HG03575 (cell line): ENCODE measurements around the gene C1orf159.
"Not testable (repeated sequence)": the region's sequence is repeated elsewhere in the genome, so short reads cannot be mapped to it uniquely, and the experiment has no call there.

Source experiments
- ATAC-seq: cut with Tn5 transposase; IDR thresholded peaks from one replicate; pipeline ENCODE4 v1.9.1; 2021; ENCODE audit not compliant: unreplicated experiment, insufficient number of reproducible peaks, low FRiP score; ENCODE audit errors: extremely low read depth

C1orf159 gene

DNA sequence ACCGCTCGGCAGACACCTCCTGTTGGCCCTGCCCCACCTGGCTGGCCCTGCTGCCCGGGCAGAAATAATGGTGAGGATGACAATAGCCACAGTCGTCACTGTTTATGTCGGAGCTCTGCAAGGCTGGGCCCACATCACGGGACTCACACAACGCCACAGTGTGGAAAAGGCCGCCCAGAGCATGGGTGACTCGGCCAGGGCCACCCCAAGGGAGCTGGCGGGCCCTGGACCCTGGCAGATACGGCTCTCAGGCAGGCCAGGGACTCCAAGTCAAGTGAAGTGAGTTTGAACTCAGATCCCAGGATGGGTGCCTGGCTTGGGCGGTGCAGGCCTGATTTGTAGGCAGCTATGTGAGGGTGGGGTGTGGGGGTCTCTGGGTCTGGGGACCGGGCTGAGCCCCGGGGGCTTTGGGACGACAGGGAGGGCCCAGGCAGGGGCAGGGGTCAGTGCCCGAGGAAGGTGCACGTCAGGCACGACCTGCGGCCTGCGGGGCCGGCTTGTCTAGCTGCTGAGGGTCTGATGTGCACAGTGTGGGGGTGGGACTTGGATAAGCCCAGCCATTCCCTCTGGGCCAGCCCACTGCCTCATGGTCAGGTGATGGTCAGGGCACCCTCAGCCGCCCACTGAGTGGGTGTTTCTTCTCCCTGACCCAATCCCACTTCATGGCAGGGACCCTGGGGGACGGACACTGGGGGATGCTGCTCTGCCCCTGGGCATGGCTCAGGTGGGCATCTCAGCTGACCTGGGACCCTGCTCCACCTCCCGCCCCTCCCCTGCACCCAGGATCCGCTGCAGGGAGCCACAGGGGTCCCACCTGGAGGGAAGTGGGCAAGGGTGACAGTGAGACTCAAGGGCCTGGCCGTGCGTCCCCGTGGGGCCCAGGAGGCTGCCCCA is 42.8 kb downstream of the C1orf159 start:
- no peak for ATAC-seq

DNA sequence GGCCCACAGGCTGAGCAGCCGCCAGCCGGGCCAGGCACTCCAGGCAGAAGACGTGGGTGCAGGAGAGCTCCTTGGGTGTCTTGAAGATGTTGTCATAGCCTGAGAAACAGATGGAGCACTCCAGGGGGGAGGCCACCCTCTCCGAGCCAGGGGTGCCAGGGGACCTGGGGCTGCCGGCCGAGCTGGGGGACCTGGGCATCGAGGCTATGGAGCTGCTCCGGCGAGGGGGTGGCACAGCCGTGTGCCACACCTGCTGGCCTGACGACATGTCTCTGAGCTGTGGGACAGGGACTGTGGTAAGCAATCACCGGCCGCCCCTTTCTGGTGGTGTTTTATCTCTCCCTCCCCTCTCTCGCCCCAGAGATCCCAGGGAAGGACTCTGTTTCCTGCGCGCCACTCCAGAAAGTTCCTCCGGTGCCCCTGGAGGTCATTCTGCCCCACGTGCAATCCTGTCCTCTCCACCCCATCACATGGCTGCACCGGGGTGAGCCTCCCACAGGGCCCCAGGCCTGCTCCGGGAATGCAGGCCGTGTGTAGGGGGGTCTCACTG is 43.5 kb downstream of the C1orf159 start:
- ATAC-seq: no peak

DNA sequence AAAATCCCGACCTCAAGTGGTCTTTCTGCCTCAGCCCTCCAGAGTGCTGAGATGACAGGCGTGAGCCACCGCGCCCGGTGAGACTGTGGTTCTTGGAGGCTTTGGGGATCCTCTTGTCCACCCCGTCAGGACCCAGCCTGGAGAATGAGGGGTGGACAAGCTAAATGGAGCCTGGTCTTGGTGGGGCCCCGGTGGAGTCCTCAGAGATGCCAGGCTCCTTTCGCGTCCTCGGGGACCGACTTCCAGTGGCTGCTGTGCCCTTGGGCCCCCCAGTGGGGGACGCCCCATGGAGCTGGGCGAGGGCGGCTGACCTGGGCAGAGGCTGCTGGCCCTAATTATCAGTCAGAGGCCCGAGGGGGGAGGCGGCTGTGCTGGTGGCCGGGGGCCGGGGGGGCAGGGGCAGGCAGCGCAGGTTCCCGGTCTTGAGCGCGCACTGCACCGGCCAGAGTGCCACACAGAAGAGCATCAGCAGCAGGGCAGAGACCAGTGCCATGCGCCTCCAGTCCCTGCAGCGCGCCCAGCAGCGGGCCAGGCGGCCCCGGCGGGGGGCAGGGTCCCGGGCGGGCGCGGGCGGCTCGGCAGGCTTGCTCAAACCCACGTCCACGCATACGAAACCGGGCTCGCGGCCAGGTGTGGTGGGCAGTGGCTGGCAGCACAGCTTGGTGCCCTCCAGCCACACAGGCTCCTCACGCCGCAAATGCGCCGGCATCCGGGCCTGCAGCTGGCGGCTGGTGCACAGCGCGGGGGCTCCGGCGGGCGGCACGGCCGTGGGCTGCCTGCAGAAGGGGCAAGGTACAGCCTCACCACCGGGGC is 44.2 kb downstream of the C1orf159 start:
- ATAC-seq: no peak

DNA sequence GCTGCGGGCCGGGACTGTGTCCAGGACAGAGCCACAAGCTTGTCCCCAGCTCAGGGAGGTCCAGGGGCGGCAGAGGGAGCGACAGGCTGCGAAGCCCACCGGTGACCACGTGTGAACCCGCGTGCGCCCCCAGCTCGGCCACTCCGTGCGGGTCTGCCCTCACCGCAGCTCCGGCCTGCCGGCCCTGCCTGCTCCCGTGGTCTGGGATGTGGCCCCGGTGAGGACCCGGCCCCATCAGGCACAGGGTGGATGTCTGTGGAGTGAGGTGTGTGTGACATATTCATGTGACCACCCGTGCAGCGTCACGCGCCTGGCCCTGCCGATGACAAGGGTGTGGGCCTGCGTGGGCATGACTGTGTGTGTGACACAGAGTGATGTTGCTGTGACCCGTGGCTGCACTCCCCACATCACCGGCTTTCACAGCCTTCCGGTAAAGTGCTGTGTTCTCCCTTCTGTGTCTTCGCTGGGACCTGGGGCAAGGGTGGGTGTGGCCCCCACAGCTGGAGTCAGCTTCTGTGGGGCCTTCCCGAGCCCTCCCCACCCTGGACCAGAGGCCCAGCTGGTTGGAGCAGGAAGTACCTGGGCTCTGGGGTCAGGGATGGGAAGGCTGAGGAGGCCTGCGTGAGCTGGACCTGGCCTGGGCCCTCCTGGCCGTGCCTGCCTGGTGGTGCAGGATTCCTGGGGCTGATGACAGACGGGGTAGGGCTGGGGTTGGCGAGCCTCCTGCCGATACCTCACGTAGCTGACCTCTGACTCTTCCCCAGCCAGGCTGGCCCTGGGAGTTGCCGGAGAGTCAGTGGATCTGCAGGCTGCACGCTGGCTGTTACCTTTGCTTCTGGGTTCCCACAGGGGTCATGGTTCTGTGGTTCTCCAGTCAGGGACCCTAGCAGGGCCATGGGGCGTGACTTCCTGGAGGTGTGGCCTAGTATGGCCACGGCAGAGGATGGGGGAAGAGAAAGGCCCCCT is 45.9 kb downstream of the C1orf159 start:
- ATAC-seq: no peak

DNA sequence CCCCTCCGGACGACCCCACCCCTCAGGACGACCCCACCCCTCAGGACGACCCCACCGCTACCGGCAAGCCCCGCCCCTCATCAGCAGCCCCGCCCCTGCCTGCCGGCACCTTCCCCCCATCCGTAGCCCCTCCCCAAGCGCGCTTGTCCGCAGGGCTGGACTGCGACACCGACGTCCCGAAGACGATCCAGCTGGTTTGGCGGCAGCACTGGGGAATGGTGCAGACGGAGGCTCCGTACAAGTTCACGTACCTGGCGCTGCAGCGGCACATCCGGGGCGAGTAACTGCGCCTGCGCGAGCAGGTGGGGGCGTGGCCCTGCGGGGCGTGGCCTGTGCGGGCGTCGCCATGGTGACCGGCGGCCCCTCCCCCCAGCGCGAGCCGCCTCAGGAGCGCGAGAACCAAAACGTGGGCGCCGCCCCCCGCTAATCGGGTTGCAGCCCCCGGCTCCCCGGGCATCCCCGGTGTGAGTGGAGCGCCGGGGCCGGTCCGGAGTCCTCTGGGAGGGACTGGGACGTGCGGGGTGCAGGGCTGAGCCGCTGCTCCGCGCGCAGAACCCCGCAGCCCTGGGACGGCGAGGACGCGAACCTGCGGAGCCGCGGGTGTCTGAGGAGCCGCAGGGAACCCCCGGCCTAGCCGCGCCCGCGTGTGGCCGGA is 46.7 kb downstream of the C1orf159 start:
- no peak for ATAC-seq

DNA sequence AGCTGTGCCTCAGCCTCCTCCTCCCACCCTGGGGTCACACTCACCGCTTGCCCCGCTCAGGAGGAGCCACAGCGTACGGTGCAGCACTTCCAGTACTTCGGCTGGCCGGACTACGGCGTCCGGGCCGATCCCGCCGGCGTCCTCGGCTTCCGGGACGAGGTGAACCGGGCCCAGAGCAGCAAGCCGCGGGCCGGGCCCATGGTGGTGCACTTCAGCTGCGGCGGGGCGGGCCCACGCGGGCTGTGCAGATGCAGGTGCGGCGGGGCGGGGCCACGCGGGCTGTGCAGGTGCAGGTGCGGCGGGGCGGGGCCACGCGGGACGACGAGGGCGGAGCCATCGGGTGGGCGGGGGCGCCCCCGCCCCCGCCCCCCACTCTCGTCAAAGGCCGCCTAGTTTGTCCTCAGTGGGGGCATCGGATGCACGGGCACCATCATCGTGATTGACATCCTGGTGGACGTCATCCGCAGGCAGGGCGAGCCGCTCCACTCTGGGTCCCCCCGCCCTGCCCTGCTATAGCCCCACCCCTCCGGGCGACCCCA is 47.3 kb downstream of the C1orf159 start:
- no peak for ATAC-seq

DNA sequence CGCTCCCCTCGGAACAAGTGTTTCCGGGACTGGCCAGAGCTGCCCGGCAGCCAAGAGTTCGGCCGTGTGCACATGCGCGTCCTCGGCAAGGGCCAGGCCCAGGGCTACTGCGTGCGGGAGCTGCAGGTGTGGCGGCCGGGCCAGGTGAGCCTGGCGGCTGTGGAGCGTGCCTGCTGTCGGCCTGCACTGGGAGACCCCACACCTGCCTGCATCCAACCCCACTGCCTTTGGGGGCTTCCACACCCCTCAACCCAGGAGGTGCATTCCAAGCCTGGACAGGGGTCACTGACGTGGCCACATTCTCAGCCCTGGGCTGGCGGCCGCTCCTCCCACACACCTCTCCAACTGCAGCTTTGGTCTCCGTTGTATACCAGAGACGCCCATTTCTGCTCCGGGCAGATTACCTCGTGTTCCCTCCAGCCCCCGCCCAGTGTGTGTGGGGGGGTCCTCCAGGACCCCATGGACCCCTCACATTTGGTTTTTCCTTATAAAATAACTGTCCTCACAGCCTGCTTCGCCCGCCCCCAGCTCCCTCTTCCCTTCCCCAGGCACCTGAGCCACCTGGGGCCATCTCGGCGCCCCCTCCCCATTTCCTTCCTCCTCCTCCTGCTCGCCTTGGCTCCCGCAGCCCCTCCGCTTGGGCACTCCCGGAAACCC is 47.9 kb downstream of the C1orf159 start:
- no peak for ATAC-seq

DNA sequence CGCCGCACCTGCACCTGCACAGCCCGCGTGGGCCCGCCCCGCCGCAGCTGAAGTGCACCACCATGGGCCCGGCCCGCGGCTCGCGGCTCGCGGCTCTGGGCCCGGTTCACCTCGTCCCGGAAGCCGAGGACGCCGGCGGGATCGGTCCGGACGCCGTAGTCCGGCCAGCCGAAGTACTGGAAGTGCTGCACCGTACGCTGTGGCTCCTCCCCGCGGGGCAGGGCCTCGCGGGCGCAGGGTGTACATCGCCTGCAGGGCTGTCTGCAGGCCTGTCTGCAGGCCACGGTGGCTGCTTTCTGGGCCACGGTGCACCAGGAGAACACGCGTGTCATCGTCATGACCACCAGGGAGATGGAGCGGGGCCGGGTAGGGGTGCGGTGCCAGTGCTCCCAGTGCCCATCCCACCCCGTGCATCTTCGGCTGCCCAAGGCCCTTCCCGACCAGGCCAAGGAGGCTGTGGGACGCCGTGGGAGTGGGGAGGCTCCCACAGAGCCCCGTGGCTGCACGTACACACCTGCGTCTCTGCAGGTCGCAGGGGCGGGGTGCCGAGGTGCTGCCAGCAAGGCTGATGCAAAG is 48.5 kb downstream of the C1orf159 start:
- no peak for ATAC-seq

DNA sequence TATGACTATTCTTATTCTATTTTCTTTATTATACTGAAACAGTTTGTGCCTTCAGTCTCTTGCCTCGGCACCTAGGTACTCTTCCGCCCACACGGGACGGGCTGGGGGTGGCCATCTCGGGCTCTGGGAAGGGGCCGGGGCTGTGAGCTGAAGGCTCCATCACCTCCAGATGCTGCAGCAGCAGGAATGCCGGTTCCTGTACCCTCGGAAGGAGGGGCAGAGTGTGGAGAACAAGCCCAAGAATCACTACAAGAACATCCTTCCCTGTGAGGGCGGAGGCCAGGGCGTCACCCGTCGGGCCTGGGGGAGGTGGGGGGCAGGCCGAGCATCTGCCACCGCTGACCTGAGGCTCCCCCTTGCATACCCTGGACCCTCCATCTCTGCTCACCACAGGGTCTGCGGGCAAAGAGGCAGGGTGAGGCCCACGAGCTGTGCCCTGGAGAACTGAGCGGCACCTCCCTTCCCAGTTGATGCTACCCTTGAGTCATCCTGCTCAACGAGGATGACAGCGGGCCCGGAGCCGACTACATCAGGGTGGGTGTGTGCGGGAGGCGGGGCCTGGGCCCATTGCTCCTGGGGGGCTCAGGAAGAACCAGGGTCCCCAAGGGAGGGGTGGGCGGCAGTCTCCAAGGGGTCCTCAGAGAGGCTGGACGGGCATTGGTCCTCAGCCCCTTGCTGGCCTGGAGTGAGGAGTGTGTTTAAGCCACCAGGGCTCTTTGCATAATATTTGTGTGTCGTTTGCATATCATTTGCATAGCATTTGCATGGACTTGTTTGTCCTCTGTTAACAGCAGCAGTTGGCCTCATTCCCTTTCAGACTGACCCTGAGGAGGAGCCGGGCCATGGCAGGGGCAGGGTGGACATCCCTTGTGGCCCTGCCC is 49.2 kb downstream of the C1orf159 start:
- ATAC-seq: no peak

DNA sequence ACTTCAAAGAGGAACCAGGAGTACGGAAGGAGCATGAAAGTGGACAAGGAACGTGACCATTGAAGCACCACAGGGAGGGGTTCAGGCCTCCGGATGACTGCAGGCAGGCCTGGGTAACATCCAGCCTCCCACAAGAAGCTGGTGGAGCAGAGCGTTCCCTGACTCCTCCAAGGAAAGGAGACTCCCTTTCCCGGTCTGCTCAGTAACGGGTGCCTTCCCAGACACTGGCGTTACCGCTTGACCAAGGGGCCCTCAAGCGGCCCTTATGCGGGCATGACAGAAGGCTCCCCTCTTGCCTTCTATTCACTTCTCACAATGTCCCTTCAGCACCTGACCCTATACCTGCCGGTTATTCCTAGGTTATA is 50.0 kb downstream of the C1orf159 start:
- ATAC-seq: not testable (repeated sequence)

DNA sequence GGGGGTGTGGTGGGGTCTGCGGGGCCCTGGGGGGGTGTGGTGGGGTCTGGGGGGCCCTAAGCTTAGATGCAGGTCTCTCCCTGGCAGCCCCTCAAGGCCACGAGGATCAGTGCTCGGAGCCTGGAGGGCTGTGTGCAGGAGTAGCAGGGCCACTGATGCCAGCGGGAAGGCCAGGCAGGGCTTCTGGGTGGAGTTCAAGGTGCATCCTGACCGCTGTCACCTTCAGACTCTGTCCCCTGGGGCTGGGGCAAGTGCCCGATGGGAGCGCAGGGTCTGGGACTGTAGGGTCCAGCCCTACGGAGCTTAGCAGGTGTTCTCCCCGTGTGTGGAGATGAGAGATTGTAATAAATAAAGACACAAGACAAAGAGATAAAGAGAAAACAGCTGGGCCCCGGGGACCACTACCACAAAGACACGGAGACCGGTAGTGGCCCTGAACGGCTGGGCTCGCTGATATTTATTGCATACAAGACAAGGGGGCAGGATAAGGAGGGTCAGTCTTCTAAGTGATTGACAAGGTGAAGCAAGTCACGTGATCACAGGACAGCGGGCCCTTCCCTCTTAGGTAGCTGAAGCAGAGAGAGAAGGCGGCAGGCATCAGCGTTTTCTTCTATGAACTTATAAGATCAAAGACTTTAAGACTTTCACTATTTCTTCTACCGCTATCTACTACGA is 50.5 kb downstream of the C1orf159 start:
- ATAC-seq: no peak

DNA sequence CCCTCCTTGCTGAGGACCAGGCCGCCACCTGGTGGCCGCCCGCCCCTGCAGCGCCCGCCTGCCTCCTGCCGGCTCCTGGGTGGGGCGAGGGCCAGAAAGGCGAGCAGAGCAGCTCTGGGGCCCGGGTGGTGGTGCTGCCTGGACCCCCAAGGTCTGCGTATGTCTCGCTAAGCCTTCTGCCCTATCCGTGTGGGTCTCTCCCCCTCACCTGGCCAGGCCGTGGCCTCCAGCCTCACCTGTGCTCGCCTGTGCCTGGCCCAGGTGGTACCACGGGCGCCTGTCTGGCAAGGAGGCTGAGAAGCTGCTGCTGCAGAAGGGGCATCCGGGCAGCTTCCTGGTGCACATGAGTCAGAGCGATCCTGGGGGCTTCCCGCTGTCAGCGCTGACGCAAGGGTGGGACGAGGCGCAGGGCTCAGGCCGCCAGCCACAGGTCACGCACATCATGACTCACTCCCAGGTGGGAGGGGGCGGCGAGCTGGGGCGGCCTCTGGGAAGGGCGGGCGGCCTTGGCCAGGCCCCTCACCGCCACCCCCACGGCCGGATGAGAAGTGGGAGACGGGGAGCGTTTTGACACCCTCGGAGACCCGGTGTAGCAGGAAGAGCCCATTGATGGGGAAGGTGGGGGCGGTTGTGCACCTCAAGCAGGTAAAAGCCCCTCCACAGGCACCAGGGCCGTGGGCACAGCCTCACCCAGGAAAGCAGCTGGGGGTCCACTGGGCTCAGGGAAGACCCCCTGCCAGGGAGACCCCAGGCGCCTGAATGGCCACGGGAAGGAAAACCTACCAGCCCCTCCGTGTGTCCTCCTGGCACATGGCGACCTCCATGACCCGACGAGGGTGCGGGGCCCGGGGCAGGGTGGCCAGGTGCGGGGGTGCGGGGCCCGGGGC is 51.7 kb downstream of the C1orf159 start:
- ATAC-seq: no peak

DNA sequence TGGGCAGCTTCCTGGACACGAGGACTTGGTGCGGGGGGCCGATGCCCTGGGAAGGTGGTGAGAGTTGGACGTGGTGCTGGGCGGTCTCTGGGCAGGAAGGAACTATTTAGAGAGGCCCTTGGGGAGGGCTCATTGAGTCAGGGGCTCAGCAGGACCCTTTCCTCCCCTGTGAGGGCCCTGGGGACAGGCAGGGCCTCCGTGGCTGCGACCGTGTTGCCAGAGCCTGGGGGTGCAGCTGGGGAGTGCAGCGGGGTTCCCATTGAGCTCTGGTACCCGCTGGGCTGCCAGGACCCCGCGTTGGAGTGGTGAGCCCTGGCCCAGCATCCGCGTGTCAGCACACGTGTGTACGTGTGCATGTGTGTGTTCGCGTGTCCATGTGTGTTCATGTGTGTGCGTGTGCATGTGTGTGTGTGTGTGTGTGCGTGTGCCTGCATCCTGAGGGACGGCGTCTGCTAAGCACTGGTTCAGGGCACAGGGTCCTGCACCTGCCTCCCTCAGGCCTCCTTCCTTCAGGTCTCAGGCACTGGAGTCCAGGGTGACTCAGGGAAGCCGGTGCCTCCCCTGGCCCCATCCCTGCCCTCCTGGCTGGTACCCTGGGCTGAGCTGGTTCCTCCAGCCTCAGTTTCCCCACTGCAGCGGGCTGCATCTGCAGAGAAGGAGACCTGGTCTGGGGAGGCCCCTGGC is 52.5 kb downstream of the C1orf159 start:
- no peak for ATAC-seq

DNA sequence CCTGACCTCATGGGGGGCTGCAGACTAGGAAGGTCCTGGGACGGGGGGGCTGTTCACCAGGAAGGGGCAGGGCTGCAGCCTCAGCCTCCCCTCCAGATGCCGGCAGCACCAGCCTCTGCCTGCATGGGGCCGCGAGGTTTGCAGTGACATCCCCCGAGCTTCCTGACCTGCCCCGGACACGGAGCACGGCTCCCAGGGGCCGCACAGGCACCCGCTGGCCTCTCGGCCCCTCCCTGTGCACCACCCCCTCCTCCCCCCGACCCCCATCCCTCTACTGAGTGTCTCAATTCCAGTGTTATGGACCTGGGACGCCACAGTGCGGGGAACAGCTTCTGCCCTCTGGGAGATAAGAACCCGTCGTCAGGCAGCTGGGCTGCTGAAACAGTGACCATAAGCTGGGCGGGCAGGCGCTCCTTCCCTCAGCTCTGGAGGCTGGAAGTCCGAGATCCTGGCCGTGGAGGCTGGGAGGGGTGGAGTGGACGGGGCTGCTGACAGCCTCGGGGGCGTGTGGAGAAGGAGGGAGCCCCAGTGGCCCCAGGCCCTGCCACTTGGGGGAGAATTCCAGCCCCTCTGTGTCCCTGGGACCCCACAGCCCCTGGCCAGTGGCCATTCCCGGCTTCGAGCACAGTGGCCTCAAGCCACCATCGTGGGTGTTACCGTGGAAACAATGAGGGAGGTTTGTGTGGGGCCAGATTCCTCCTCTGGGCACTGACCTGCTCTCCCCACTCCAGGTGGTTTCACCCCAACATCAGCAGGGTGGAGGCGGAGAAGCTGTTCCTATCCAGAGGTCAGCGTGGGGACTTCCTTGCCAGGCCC is 53.3 kb downstream of the C1orf159 start:
- no peak for ATAC-seq
